HG02885 (cell line): ENCODE data around the gene CRHBP.

Experiments used
- ATAC-seq: cut with Tn5 transposase; IDR thresholded peaks from one replicate; pipeline ENCODE4 v1.9.1; 2021; ENCODE audit warnings: mild to moderate bottlenecking; ENCODE audit not compliant: unreplicated experiment, poor library complexity

The CRHBP gene

DNA sequence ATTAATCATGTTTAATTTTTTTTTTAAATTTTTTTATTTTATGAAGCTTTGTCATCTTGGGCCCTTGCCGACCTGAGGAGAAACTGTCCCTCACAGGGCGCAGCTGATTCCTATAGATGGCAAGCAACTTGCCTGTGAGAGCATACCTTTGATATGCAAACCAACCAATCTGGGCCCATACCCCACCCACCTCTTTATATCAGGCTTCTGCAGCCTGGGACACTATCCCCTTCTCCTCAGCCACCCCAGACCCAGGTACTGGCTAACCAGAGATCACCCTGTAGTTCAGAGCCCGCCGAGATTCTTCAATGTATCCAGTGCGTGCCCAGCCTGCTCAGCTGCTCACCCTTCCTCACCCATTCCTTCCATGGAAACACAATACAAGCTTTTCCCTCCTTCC lies 58.7 kb downstream of the CRHBP start:
- ATAC-seq = no peak

DNA sequence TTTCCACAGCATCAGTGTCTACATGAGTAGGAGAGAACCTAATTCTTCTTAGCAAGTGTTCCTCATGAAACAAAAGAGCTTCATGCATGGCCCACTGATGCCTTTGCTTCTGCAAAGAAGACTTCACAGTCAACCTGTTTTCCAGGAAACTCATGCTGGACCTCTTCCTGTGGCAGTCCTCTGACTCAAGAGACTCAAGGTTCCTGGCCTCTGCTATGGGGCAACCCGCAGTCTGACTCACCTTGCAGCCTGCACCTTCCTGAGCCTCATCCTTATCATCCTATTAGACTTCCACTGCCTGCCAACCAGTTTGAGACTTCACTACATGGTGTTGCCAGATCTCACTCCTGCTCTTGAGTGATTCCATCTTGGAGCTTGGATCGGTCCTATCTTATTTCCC lies 59.8 kb downstream of the CRHBP start:
- ATAC-seq = no peak

DNA sequence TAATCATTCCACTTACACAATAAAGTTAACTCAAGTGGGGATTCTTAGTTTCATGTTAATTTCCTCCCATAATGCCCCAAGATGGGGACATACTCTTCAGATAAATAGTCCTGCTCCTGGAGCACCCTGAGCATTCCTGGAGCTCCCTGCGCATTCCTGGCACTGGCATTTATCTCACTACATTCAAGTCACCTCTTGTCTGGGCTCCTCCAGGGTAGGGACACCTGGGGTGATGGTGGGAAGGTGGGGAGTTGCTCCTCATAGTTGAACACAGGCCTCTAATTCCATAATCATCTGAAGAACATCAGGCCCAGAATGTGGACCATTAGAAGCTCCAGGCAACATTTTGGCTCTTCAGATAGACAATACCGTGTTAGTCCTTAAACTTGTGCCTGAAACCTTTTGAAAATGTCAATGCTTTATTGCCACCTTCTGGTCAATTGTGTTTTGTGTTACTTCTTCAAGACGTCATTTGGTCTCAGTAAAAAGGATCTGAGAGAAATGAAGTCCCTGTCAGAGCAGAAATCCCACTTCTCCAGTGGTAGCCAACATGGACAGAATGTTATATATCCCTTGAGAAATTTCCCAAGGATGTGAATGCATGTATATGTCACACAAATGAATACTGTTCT lies 63.2 kb downstream of the CRHBP start:
- no peak for ATAC-seq

DNA sequence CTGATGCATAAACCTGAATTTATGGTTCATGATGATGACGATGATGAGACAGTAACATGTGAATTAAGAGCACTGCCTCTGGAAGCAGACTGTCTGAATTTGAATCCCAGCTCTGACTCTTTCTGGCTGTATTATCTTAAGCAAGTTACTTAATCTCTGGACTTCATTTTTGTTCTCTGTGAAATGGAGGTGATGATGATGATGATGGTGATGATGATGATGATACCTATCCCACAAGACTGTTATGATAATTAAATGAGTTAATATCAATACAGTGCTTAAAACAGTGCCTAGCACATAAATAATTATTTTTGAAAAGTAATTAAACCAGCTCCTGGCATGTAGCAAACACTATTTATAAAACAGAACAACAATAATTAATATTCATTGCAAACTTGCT lies 64.1 kb downstream of the CRHBP start:
- no peak for ATAC-seq

DNA sequence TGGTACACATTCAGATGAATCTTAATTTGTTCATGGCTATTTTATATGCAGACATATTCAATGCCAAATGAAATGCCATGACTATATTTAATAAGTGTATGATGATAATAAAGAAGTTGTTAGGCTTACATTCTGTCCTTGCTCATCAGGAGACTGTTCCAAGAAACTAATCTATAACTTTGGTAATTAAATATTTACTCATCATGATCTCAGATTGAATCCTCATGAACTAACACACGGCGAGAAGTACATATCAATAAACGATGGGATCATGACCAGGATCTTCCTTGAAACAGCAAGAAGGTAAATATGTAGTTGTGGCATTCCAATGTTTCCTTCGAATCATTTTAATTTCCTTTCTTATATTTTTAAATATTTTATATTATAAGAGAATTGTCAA lies 64.8 kb downstream of the CRHBP start:
- ATAC-seq = no peak
